Measurements from ENCODE around the gene RPUSD3.

DNA sequence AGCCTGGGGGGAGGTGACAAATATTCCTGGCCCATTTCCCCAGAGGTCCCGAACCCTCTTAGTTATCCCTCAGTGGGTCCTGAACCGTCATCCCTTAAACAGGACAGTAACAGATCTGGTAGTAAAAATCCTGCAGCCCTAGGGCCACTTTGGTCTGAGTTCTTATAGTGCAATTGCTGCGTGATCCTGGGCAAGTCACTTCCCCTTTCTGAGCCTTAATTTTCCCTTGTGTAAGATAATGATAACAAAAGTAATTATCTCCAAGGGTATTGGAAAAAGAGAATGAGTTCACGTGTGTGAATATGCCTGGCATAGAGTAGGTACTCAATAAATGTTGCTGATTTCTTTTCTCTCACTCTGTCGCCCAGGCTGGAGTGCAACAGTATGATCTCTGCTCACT lies 43.7 kb upstream of the RPUSD3 start:
- TF ChIP-seq CTCF (IDR thresholded peaks at IDR 0.05) (no peak), POLR2A (IDR thresholded peaks at IDR 0.05) (no peak)
